ENCODE results near the gene TRPC4.
"Not testable (repeated sequence)": the region's sequence is repeated elsewhere in the genome, so short reads cannot be mapped to it uniquely, and the experiment has no call there.

The TRPC4 gene

DNA sequence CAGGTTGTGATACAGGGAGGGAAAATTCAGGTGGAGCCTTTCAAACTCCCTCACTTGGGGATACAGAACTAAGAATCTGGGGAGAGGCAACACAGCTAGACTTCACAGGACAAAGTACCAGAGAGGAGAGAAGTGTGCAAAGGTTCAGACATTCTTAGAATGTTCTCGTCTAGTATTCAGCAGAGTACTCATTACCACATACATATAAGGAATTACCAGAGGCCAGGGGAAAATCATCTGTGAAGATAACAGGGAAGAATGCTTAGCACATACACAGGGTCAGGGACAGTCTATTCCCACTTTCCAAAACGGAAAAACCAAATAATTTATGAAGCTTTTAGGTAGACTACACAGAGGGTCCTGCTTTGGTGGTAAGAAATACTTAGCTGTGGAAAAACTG is 58.1 kb downstream of the TRPC4 start:
- DNase-seq = no peak

DNA sequence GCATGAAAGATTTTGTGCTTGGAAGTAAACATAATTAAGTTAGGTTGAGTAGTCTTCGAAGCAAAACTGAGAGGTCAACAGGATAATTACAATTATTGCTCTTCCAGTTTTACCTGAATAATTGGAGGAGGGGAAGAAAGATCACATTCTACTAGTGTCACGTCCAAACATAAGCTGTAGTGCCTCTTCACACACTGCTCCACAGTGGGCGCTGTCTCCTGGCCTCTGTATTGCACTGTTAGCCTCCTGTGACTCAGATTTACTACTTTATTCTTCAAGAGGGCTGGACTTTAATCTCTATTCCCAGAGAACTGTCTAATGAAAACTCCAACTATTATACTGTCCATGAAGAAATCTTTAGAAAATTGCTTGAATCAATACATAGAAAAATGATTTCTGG is 62.9 kb downstream of the TRPC4 start:
- DNase-seq = no peak

DNA sequence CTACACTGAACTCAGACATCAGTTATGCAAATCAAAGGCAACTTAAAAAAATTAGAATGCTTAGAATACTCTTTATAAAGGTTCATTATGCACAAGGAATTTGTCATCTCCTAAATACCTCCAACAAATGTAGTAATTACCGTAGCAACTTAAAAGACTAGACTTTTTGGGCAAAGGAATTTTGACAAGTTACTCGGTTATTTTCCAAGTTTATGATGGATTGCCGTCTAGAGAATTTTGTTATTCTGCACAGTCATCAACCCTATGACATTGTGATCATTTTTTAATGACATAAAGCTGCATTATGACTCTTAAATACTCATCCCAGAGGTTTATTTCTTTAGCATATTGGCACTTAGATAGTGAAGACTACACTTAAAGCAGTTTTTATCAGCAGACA is 71.9 kb downstream of the TRPC4 start:
- no peak for DNase-seq

DNA sequence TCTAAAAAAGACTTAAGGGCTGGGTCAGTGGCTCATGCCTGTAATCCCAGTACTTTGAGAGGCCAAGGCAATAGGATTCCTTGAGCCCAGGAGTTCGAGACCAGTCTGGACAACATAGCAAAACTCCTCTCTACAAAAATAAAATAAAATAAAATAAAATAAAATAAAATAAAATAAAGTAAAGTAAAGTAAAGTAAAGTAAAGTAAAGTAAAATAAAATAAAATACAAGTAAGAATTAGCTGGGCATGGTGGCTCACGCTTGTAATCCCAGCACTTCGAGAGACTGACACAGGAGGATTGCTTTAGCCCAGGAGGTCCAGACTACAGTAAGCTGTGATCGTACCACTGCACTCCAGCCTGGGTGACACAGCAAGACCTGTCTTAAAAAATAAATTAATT is 72.8 kb downstream of the TRPC4 start:
- not testable (repeated sequence) for DNase-seq

DNA sequence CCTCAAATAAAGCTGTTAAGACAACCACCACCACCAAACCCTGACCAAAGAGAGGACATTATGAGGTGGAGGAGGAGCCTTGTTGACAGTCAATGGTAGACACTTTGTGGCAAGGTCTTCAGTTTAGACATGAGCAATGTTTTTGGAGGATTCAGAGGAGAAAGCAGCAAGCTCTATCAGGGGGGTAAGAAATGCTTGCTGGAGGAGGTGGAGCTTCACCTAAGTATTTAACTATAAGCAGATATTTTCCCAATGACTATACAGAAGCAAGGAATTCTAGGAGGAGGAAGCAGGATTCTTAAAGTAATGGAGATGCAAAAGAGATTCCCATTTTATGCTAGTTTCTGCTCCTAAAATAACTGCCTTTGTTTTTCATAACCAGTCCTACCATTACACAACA is 74.2 kb downstream of the TRPC4 start:
- DNase-seq = no peak

DNA sequence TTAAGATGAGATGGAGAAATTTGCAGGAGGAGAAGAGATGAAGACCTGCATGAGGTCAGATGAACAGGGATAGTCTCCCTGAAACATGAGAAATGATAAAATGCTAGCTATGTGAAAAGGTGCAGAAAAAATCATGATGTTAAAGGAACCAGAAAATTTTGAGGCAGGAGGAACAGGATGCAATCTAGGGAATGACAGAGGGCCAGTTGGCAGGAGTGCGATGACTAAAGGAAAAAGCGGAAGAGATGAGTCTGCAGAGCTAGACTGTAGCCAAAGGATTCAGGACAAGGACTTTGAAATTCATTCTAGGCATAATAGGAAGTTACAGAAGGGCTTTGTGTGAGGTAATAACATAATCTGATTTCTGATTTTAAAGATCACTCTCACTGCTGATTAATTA is 77.9 kb downstream of the TRPC4 start:
- no peak for DNase-seq

DNA sequence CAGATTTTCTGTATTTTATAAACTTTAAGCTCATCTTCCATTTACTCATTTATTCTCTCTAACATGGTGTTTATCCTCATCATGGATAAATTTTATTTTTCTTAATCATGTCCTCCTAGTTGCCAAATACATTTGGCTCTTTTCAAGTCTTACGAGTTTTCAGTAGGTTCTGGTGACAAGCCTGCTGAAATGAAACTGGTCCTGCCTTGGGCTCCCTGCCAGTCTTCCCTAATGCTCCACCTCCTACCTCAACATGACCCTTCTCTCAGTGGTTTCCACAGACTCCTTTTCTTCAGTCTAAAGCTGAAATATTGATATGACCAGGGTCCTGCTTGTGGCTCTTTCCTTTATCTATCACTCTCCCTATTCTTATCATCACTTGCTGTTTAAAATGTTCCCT is 81.2 kb downstream of the TRPC4 start:
- no peak for DNase-seq

DNA sequence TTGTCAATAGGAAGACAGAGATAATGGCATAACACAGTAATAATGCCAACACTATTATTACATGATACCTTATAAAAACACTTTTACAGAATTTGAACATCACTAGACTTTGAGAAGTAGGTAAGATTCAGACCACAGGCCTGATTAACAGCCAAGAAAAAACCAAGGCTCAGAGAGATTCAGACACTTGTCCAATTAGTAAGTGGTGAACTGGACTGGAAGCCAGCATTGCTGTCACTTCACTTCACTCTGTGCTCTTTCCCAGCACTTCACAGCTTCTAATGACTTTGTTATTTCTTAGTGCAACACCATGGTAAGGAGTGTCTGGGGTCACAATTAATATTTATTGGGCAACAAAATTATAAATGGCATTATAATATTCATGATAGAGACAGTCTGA is 91.9 kb downstream of the TRPC4 start:
- DNase-seq = no peak

DNA sequence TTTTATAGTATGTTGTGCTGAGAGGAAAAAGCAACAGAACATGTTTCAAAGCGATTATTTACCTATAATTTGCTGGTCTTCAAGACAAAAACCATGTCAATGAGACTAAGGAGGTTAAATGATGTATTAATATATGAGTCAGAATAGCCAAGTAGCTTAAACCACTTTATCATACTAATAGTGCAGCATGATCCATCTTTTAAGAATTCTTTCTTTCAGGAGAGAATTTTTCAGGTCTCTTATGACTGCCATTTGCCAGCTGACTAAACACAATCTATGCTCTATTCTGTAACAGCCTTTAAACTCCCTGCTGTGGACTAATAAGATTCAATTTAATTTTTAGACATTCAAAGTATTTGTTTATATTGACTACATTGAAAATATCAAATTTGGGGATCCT is 93.7 kb downstream of the TRPC4 start:
- DNase-seq = no peak

DNA sequence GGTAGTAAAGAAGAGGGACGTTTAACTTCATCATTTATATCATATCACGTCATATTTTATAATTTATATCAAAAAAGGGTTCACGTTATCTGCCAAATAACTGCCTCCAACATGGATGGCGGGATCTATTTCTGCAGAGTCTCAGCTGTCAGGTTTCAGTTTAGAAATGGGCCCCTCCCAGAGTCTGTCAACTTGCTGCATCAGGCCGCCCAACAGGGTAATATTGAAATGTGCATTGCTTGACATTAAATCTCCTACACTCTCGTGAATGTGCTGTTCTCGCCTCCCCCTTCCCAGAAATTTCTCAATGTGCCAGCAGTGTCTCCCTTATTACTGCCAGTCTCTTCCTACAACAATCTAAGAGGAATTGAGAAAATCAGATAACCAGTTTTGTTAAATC is 96.9 kb downstream of the TRPC4 start:
- DNase-seq = no peak

DNA sequence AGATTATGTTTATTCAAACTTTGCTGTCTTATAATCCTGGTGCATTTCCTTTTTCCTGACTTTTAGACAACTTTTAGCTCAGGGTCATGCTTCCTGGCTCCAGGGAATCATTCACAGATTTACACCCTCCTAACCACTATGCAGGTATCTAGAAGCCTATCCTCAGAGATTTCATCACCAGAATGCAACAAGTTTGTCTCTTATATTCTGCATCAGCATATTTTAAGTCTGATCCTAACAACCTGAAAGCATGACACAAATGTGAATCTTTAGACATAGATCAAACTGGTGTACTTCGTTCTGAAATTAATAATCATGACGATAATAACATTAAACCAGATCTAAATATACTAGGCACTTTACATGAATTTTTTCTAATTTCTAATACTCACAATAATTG is 100.0 kb downstream of the TRPC4 start:
- no peak for DNase-seq

DNA sequence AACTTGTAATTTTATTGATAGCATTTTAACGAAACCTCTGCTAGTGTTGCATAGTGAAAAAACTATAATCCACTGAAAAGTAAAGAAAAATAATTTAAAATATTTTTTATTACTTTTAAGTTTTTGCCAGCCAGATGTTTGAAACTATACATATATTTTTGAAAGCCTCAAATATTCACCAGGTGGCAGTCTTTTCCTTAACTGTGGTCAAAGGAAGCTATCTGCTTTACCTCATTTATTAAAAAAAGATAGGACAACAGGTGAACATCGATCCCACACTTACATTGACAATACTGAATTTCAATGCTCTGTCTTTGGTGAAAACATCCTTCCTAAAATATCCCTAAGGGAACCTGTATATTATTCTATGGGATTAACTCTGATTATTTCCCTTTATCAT is 100.5 kb downstream of the TRPC4 start:
- no peak for DNase-seq

DNA sequence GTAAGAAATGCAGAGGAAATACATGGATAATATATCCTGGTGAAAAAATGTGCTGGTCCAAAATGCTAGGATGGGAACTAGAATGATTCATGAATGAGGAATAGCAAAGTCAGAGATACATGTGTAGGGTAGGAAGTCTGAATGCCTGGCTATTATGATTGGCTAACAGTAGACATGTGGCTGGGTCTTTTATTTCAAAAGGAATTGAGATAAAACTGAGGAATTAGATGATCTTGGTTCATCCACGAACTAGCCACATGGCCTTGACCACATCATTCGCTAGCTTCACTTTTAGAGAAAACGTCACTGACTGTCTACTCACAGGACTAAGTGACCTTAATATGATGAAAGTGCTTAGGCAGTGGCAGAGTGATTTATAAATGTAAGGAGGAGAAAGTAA is 103.1 kb downstream of the TRPC4 start:
- no peak for DNase-seq

DNA sequence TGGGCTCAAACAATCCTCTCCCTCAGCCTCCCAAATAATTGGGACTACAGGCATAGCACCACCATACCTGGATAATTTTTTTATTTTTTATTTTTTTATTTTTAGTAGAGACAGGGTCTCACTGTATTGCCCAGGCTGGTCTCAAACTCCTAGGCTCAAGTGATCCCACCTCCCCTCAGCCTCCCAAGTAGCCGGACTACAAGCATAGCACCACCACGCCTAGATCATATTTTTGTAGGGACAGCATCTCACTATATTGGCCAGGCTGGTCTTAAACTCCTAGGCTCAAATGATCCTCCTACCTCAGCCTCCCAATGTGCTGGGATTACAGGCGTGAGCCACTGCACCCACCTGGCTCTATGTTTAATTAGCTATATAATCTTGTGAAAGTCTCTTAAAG is 114.2 kb downstream of the TRPC4 start:
- no peak for DNase-seq

DNA sequence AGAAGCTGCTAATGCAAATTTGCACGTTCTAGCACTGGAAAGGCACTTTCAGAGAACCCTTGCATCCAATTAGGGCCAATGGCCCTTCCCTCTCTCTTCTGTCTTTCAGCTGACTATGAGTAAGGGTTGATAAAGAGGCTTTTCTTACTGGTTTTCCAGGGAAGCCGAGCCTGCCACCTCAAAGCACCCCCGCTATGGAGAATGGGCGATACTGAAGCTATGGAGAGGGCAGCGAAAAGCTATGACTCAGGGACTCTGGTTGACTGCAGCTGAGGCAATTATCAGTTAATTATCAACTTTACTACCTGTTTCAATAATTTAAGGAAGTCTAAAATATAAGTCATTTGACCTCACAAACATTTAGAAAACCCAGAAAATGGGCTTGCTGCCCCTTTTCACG is 115.8 kb downstream of the TRPC4 start:
- no peak for DNase-seq

DNA sequence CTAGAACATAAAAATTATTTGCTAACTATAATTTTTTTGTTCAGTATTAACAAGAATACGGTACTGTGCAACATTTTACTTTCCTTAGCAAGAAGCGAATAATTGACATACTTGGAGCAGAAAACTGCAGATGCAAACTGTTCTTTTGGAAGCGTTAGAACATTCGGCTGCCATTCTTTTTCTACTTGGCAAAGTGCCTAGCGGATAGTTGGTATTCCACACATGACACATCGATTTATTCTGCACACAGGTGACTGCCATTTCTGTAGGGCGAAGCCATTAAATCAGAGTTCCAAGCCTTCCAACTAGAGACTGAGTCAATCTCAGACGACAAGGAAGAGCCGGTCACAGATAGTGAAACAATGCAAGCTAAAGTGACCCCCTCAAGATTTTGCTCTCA is 117.4 kb downstream of the TRPC4 start:
- DNase-seq = no peak

DNA sequence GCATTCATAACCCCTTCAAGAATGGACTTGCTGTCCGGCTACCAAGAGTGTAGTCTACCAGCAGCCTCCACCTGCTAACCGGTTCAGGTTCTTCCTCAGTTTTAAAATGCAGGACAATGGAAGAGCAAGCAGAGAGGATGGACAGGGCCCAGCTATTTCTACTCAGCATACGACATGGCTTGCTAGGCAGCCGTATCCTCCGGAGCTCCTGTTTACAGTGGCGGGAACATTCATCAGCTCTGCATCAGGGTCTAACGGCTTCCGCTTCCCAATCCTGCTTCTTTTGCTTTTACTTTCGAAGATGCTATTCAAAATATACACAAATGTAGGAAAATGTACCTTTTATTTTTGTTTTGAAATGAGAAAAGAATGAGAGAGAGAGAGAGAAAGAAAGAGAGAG is 118.5 kb downstream of the TRPC4 start:
- DNase-seq = no peak

DNA sequence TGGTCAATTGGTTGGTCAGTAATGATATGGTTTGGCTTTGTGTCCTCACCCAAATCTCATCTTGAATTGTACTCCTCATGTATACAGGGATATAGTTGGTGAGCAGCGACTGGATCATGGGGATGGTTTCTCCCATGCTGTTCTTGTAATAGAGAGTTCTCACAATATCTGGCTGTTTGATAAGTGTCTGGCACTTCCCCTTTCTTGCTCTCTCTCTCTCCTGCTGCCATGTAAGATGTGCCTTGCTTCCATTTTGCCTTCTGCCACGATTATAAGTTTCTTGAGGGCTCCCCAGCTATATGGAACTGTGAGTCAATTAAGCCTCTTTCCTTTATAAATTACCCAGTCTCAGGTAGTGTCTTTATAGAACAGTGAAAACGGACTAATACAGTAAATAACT is 120.7 kb downstream of the TRPC4 start:
- no peak for DNase-seq

DNA sequence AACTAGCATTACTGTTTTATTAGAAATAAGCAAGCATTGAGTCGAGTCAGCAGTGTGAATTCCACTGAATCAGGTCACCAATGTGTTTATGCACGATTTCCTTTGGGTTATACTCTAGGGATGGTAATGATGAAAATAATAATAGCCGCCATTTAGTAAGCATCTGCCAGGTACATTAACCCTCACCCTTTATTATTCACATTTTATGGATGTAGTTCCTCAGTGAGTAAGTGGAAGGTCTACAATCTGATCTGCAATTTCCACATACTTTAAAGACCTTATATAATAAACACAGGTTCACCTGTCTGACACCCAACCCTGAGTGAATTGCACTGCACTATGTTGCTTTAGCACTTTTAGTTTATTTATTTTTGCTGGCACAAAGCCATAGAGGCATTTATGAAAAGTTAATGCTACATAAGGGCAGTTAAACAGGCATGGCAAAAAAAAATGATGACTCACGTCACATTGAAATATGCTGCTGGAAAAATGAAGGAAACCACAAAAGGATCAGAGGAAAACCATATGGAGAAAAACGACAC is 122.4 kb downstream of the TRPC4 start:
- no peak for DNase-seq

DNA sequence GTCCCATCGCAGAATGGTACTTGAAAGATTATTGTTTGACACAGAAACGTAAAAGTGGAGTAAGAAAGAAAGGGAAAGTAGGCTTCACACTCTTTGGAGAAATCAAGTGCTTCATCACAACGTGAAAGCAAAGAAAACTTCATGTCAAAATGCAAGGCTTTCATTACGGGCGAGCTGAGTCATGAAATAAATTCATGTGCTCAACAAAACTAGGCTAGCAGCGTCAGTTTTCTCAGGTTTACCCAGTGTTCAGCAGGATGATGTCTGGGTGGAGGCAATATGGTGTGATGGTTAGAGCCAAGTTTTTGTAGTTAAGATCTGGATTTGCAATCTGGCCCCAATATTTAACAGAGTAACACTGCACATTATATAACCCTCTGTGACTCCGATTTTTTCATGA is 128.0 kb downstream of the TRPC4 start:
- DNase-seq = no peak

DNA sequence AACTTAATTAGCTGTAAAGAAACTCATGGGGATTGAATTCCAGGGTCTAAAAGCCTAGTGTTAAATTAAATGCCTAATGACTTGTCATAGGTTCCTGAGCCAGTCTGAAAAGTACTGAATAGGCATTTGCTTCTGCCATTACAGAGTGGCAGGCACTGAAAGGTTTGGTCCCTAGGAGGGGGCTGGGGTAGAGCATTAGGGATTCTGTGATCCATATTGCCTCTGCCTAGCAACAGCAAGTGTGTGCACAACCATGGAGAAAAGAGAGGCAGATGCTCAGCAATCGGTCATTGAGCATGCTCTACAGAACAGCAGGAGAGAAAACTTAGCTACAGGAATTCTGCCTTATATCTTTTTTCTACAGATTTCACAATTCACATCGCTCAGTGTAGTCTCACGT is 133.5 kb downstream of the TRPC4 start:
- no peak for DNase-seq

DNA sequence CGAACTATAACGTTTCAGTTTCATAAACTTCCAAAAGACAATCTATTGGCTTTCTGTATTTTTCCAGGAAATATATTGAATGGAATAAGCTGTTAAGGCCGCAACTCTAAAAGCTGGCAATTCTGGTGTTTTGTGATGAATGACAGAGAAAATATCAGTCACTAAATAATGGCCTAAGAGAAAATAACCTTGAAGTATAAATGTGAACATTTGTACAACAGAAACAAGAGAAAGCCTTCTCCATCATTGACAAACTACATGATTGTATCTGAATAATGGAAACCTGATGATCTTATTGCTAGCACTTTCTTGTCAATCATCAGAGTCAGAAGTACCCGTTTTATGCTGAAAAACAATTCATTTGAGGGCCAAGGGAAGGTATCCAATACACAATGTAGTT is 134.3 kb downstream of the TRPC4 start:
- DNase-seq = no peak

DNA sequence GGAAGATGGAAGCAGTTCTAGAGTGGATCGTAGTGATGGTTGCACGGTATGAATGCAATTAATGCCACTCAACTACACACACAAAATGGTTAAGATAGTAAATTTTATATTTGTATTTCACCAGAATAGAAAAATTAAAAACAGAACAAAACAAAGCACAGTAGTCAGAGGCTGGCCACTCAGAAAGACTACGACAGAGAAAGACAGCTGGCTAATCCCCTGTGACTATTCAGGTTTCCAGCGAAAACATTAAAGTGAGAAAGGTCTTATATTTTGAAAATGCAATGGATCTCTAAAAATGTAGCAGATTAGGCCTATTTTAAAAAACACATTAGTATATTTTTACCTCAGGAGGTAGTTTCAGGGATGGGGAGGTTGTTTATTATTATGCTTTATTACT is 139.7 kb downstream of the TRPC4 start:
- no peak for DNase-seq

DNA sequence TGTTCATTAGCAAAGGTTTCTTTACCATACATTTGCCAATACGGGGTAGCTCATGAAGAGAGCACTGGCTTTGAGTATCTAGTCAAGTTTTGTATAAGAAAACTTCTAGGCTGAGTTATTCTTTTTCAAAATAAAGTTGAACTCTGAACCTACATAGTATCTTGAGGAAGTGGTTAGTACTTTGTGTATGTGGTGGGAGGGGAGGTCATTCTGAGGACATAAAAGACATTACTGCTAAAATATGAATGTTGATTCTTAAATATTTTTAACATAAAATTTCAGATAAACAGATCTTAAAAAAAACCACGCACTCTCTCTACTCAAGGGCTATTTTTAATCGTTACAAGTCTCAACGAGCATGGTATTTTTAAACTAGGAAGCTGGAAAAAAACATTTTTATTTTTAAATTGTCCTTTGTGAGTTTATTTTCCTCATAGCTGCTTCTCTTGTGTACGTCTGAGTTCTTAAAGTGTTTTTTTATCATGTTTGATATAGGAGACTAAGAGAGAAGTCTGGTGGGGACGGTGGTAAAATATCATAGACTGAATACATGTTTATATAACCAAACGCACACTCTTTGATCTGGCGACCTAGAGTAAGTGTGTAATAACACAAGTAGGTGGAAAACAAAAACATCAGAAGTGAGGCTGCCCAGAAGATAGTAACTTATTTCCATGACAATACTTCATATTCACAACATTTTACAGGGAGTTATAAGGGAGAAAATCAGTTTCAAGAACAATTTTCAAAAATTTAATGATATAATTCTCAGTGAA is 153.0 kb downstream of the TRPC4 start:
- DNase-seq = no peak

DNA sequence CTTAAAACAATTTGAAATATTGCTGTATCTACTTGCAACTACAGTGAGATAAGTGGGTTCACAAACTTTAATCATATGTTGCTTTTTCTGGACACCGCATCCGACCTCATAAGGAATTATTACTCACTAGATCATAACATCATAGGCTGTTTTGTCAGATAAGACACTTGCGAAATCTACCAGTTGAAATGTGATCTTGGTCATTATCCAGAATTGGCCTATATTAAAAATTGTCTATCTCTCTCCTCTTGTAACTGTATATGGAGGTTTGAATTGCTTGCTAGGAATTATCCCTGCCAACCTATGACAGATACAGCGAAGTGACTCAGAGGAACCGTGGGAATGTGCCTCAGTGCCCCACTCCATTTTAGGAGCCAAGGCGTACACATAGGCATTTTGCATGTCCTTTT is 154.0 kb downstream of the TRPC4 start:
- DNase-seq = no peak
